ENCODE data around the gene SNX5.

The SNX5 gene

GRCh38 chr20:17959257-17959627 is 9.4 kb downstream of the SNX5 start:
- DNase-seq = no peak

GRCh38 chr20:17958373-17959256 is 10.0 kb downstream of the SNX5 start:
- no peak for DNase-seq

GRCh38 chr20:17957505-17958363 is 10.9 kb downstream of the SNX5 start:
- no peak for DNase-seq

GRCh38 chr20:17956099-17956685 is 12.4 kb downstream of the SNX5 start:
- DNase-seq = no peak

GRCh38 chr20:17955302-17955701 is 13.3 kb downstream of the SNX5 start:
- DNase-seq = no peak

- DNase-seq = no peak
Observed at GRCh38 chr20:17953935-17954334, 14.7 kb downstream of the SNX5 start.

- no peak for DNase-seq
Observed at GRCh38 chr20:17952692-17953684, 15.6 kb downstream of the SNX5 start.

- DNase-seq = no peak
Observed at GRCh38 chr20:17951323-17951722, 17.3 kb downstream of the SNX5 start.

- no peak for DNase-seq
Observed at GRCh38 chr20:17950670-17951069, 17.9 kb downstream of the SNX5 start.

- DNase-seq = no peak
Observed at GRCh38 chr20:17949899-17950298, 18.7 kb downstream of the SNX5 start.

GRCh38 chr20:17948442-17948841 is 20.2 kb downstream of the SNX5 start:
- no peak for DNase-seq

GRCh38 chr20:17947474-17947815 is 21.1 kb downstream of the SNX5 start:
- no peak for DNase-seq

GRCh38 chr20:17946572-17947473 is 21.8 kb downstream of the SNX5 start:
- no peak for DNase-seq

GRCh38 chr20:17946040-17946439 is 22.6 kb downstream of the SNX5 start:
- no peak for DNase-seq

GRCh38 chr20:17944854-17945474 is 23.6 kb downstream of the SNX5 start:
- no peak for DNase-seq

GRCh38 chr20:17943343-17943742 is 25.3 kb downstream of the SNX5 start:
- no peak for DNase-seq

- DNase-seq = no peak
Observed at GRCh38 chr20:17941826-17942196, 26.8 kb downstream of the SNX5 start.

GRCh38 chr20:17941087-17941825 is 27.3 kb downstream of the SNX5 start:
- DNase-seq = no peak

- DNase-seq = no peak
Observed at GRCh38 chr20:17940224-17940971, 28.2 kb downstream of the SNX5 start.

Data from NCI-H1694 treated with DMSO at 0.1 percent for 48 hours (cell line).